Measurements from ENCODE around the gene RSPO3.
A peak's percentile ranks its signal among the peaks of the same experiment; 100 is the strongest.

RSPO3 gene

DNA sequence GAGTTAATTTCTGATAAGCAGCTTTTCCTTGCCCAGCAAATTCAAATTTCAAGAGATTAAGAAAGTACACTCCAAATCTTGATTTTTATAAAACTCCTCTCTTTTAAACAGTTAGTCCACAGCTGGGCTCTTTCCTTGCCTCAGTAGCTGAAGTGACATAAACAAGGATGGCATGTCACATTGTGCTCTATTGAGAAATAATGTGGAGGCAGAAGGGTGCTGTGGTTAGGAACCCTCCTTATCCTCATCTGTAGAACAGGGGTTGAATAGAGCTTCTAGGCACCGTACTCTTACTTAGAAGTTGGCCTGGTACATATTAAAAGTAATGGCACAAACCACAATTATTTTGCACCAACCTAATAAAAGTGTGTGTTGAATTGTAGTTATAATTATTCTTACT lies 70.3 kb downstream of the RSPO3 start:
- ATAC-seq (ENCODE audit: low read depth), result no peak

DNA sequence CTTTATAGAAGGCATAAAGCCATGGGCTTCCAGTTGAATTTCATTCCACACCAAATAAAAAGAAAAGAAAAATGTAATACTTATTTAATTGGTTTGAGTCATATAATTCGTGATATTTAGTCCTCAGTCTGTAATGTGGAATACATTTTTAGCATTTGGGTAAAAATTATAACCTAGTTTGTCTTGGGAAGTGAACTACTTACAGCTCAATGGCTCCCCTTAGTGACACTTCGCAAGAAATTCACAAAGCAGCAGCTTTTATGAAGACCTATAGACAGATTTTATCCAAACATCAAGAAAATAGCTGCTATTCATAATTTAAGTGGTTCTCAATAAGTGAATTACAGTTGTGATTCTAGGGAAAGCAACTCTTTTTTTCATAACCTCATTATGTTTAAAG lies 72.1 kb downstream of the RSPO3 start:
- Histone ChIP-seq H3K27ac (ENCODE audit: poor library complexity, severe bottlenecking) (no peak overlapping the region), H3K27me3 (ENCODE audit: insufficient read depth, poor library complexity, severe bottlenecking) (no peaks in the 10 kb centered on the region), H3K4me3 (ENCODE audit: severe bottlenecking) (no peak overlapping the region), H3K4me1 (ENCODE audit: insufficient read depth, poor library complexity, severe bottlenecking) (no peaks in the 10 kb centered on the region), H3K9me3 (ENCODE audit: severe bottlenecking) (no peaks in the 10 kb centered on the region), H3K36me3 (ENCODE audit: low read depth) (no peaks in the 10 kb centered on the region)
- TF ChIP-seq, protein P1, sequence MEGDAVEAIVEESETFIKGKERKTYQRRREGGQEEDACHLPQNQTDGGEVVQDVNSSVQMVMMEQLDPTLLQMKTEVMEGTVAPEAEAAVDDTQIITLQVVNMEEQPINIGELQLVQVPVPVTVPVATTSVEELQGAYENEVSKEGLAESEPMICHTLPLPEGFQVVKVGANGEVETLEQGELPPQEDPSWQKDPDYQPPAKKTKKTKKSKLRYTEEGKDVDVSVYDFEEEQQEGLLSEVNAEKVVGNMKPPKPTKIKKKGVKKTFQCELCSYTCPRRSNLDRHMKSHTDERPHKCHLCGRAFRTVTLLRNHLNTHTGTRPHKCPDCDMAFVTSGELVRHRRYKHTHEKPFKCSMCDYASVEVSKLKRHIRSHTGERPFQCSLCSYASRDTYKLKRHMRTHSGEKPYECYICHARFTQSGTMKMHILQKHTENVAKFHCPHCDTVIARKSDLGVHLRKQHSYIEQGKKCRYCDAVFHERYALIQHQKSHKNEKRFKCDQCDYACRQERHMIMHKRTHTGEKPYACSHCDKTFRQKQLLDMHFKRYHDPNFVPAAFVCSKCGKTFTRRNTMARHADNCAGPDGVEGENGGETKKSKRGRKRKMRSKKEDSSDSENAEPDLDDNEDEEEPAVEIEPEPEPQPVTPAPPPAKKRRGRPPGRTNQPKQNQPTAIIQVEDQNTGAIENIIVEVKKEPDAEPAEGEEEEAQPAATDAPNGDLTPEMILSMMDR (IDR thresholded peaks at IDR 0.05; ENCODE audit: poor library complexity, severe bottlenecking), result peak; percentile 73
- 0 out of 3 replicates have a peak, but pooled peaks have one; percentile 42 for ATAC-seq (ENCODE audit: low read depth)
- no peak for DNase-seq (ENCODE audit: low spot score)

More for the DNA sequence above, 70.3 kb downstream of the RSPO3 start:
- Histone ChIP-seq H3K4me3 (ENCODE audit: severe bottlenecking) (no peak overlapping the region), H3K27ac (ENCODE audit: poor library complexity, severe bottlenecking) (no peak overlapping the region), H3K27me3 (ENCODE audit: insufficient read depth, poor library complexity, severe bottlenecking) (peaks cover 3% of the 10 kb centered on the region), H3K36me3 (ENCODE audit: low read depth) (no peaks in the 10 kb centered on the region), H3K9me3 (ENCODE audit: severe bottlenecking) (no peaks in the 10 kb centered on the region), H3K4me1 (ENCODE audit: insufficient read depth, poor library complexity, severe bottlenecking) (no peaks in the 10 kb centered on the region)
- no peak for DNase-seq (ENCODE audit: low spot score)
- TF ChIP-seq, protein P1 (IDR thresholded peaks at IDR 0.05; ENCODE audit: poor library complexity, severe bottlenecking), result no peak

GRCh38 chr6:127191716-127192115 lies 73.2 kb downstream of the RSPO3 start:
- Histone ChIP-seq H3K27ac (ENCODE audit: poor library complexity, severe bottlenecking) (no peak overlapping the region), H3K27me3 (ENCODE audit: insufficient read depth, poor library complexity, severe bottlenecking) (no peaks in the 10 kb centered on the region), H3K4me3 (ENCODE audit: severe bottlenecking) (no peak overlapping the region), H3K36me3 (ENCODE audit: low read depth) (no peaks in the 10 kb centered on the region), H3K4me1 (ENCODE audit: insufficient read depth, poor library complexity, severe bottlenecking) (no peaks in the 10 kb centered on the region), H3K9me3 (ENCODE audit: severe bottlenecking) (no peaks in the 10 kb centered on the region)
- DNase-seq (ENCODE audit: low spot score) (no peak), ATAC-seq (ENCODE audit: low read depth) (peak; percentile 54; the same call in 2 of the 3 replicates)
- TF ChIP-seq, protein P1 (IDR thresholded peaks at IDR 0.05; ENCODE audit: poor library complexity, severe bottlenecking), result no peak

- H3K27ac ChIP-seq (ENCODE audit: poor library complexity, severe bottlenecking), result no peak overlapping the region
- no peaks in the 10 kb centered on the region for H3K9me3 ChIP-seq (ENCODE audit: severe bottlenecking)
- no peak for ATAC-seq (ENCODE audit: low read depth)
- no peak for DNase-seq (ENCODE audit: low spot score)
- H3K4me1 ChIP-seq (ENCODE audit: insufficient read depth, poor library complexity, severe bottlenecking), result no peaks in the 10 kb centered on the region
- H3K27me3 ChIP-seq (ENCODE audit: insufficient read depth, poor library complexity, severe bottlenecking), result no peaks in the 10 kb centered on the region
- no peaks in the 10 kb centered on the region for H3K36me3 ChIP-seq (ENCODE audit: low read depth)
- TF ChIP-seq, protein P1 (IDR thresholded peaks at IDR 0.05; ENCODE audit: poor library complexity, severe bottlenecking), result no peak
- no peak overlapping the region for H3K4me3 ChIP-seq (ENCODE audit: severe bottlenecking)
Observed at GRCh38 chr6:127192911-127193541, 74.6 kb downstream of the RSPO3 start.

GRCh38 chr6:127195833-127196232 lies 77.4 kb downstream of the RSPO3 start:
- Histone ChIP-seq H3K27me3 (ENCODE audit: insufficient read depth, poor library complexity, severe bottlenecking) (no peaks in the 10 kb centered on the region), H3K4me1 (ENCODE audit: insufficient read depth, poor library complexity, severe bottlenecking) (no peaks in the 10 kb centered on the region), H3K4me3 (ENCODE audit: severe bottlenecking) (no peak overlapping the region), H3K36me3 (ENCODE audit: low read depth) (no peaks in the 10 kb centered on the region), H3K9me3 (ENCODE audit: severe bottlenecking) (no peaks in the 10 kb centered on the region), H3K27ac (ENCODE audit: poor library complexity, severe bottlenecking) (no peak overlapping the region)
- ATAC-seq (ENCODE audit: low read depth) (no peak), DNase-seq (ENCODE audit: low spot score) (no peak)
- TF ChIP-seq, protein P1 (IDR thresholded peaks at IDR 0.05; ENCODE audit: poor library complexity, severe bottlenecking), result no peak
